GM19023 (cell line): ENCODE data around the gene CEP85.
"Not testable (repeated sequence)": the region's sequence is repeated elsewhere in the genome, so short reads cannot be mapped to it uniquely, and the experiment has no call there.

Experiments used
- ATAC-seq: cut with Tn5 transposase; IDR thresholded peaks from one replicate; pipeline ENCODE4 v1.9.1; 2021; ENCODE audit warnings: mild to moderate bottlenecking, moderate library complexity; ENCODE audit not compliant: unreplicated experiment

Gene CEP85

DNA sequence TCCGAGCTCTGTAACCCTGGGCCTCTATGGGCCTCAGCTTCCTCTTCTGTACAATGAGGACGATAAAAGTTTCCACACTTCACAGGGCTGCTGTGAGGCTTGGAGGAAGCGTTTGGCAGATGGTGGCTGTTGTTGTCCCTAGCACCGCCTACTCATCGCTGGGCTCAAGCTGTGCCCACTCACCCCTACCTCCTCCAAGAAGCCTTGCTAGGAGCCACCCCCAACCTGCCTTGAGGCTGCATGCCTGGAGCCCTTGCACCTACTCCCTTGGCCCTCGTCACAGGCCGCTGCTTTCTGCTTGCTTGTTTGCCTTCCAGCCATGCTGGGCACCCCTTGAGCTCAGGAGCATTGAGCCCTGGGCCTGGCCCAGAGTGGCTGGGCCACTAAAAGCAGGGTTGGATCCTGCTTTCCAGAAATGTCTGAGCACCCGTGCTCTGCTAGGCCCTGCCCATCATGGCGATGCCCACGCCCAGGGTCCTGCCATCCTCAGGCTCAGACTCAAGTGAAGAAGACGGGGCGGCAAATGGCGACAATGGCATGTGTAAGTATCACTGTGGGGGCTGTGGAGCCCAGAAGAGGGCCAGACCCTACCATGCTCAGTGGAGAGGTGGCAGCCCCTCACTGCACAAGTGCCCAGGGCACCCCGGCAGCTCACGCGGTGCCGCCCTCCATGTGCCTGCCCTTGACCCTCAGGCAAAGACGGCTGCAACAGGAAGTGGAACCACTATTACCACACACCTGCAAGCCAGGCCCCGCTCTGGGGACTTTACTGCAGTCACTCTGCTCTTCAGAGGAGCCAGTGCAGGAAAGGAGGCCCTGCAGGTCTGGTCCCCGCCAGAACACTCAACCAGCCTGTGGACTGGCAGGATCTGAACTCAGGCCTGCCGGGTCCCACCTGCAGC, 55.4 kb downstream of the CEP85 start:
- ATAC-seq: no peak

GRCh38 chr1:26290122-26290881, 56.3 kb downstream of the CEP85 start:
- ATAC-seq: no peak

DNA sequence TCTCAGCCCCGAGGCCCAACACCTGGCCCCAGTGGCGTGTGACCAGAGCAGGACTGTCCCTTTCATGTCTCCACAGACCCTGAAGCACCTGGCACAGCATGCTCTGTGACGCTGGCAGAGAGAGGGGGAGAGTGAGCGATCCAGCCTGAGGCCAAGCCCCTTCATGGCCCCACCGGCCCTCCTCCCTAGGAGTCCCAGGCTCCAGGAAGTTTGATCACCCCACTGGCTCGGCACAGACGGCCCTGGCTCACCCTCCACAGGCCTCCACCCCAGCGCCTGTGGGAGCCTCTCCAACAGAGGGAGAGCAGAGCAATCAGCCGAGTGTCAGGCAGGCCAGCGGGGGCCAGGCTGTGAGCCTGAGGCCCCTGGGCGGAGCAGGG, 56.9 kb downstream of the CEP85 start:
- no peak for ATAC-seq

DNA sequence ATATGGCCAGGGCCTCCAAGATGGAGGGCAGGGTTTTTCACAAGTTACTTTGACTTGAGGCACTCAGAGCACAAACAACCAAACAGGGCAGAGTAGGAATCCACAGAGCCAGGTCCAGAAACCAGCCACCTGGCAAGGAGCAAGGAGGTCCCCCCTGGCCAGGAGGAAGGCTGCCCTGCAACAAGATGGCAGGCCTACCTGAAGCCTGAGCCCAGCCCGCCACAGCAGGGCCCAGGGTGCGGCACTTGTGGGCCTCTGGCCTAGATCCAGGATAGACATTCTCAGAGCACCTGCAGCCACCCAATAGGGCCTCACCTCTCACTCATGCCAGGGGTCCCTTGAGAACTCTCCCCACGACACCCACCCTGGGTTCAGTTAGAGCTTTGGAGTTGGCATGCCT, 57.4 kb downstream of the CEP85 start:
- no peak for ATAC-seq

- no peak for ATAC-seq
These were observed 57.9 kb downstream of the CEP85 start for GRCh38 chr1:26291939-26292338.

DNA sequence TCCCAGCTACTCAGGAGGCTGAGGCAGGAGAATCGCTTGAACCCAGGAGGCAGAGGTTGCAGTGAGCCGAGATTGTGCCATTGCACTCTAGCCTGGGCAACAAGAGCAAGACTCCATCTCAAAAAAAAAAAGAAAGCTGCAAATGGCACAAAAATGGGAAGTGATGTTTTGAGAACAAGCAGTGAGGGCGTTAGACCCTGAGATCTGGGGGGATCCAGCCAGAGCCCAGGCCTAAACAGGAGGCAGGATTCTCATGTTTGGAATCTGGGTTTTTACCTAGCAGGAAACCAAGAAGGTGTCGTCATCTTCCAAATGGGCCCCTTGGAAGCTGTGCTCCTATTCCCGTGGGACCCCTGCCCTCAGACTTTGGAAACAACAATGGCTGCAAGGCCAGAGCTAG, 58.7 kb downstream of the CEP85 start:
- ATAC-seq: not testable (repeated sequence)

DNA sequence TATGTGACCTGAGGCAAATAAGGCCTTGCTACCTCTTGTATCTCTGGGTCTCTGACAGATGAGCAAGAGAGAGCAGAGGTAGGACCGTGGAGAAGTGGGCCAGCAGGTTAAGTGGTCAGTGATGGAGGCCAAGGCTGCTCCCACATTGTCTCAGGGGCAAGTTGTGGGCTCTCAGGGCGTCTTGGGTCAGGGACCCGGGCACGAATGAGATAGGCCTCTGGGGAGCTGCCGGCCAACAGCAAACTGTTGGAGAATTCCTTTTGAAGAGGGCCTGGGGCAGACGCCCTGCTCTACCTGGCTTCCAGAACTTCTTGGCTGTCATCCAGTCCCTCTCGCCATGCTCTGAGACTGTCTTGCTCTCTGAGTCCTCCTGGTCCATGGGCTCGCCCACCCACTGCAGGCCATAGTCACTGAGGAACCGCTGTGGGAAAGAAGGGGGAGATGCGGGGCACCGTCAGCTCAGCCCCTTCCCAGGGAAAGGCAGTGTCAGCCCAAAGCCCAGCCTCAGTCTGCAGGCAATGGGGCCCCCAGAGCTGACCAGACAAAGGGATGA, 60.0 kb downstream of the CEP85 start:
- ATAC-seq: no peak

- ATAC-seq: no peak
These were observed 61.5 kb downstream of the CEP85 start for GRCh38 chr1:26295194-26296138.

- ATAC-seq: no peak
These were observed 62.5 kb downstream of the CEP85 start for GRCh38 chr1:26296340-26297056.

GRCh38 chr1:26297057-26297790, 63.2 kb downstream of the CEP85 start:
- ATAC-seq: no peak

- no peak for ATAC-seq
These were observed 63.8 kb downstream of the CEP85 start for GRCh38 chr1:26297791-26298124.

- ATAC-seq: no peak
These were observed 66.7 kb downstream of the CEP85 start for GRCh38 chr1:26300578-26301275.

DNA sequence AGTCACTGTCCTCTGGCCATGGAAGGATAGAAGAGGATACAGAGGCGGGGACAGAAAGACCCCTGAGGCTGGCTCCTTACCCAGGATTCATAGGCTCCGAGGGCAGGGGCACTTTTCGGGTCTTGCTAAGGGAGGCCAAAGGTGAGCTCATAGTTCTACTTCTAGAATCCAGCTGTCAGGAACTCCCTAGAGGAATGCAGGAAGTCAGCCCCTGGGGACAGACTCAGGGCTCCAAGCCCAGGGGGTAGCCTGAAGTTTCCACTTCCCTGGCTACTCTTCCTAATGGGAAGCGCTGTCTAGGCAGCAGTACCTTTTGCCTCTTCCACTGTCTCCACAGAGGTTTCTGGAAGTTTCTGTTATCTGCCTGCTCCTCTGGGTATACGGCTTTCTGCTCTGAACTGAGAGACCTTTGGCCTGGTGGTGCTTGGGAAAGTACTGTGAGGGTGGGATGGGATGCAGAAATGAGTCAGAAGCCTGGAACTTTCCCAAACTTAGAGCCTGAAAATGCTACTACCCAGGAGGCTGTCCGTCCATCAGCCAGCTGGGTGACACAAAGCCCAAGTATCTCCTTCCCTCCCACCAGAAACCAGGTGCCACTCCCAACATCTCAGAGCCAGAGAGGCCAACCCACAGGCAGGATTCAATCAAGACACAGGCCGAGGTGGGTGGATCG, 68.9 kb downstream of the CEP85 start:
- no peak for ATAC-seq

DNA sequence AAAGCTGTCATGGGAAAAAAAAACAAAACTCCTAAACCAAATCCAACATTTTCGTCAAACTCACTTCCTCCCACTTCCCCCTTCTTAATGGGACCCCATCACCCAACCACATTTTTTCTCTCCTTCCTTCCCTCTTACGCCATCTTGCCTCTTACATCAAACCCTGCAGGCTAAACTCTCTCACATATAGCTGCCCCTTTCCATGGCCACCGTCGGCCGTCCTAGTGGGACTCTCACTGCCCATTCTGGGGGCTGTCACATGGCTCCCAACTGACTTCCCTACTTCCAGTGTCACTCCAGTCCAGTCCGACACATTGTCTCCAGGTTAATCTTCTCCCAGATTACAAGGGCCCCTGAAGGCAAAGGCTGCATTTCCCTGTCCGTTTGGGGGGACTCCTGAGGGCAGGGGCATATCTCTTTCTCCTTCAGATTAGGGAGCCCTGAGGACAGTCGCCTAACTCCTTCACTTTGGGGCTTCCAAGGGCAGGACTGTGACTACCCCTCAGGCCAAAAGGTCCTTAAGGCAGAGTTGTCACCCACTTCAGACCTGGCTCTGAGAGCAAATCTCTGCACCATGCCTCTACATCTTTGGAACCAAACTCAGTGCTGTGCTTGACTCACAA, 71.8 kb downstream of the CEP85 start:
- ATAC-seq: peak; percentile 11

DNA sequence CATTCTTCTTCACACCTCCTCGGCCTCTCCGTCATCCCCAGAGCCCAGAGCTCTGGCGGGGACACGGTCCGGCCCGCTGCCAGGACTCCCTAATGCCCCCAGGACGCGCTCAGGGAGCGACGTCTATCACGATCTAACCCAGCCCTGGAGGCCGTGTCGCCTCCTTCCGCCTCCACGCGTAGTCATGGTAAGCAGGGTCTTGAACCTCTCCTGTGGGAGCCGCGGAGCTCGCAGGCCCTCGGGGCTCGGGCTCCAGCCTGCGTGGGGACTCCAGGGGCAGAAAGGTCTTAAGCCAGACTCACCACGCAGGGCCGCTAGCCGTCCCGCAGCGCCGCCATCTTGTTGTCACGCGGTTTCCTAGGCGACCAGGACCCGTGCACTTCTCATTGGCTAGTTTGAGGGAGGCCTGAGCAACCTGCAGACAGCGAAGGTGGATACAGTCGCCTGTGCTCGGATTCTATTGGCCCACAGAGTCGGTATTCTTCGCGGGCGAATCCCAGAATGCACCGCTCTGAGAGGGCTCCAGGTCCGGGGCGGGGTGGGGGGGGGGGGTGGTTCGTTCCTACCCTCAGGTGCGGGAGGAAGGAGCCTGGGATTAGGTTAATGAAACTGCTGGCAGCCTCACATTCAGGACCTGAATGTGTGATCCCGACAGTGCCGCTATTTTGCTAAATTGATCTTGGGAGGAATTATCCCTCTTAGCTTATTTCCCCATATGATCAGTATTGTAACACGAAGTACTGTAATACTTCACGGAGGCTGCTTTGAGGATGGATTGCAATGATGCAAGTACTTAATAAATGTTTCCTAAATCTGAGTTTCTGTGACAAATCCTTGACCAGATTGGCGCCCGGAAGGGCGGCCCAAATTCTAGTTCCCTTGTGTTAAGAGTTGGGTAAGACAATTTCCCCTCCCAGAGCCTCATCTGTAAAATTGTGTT, 72.6 kb downstream of the CEP85 start, which contains the start of gene UBXN11:
Gene UBXN11, minus strand, starts transcription at position 347 of the 940 bp plus-strand sequence. CDS start 3,753 bp downstream, outside the sequence.
- ATAC-seq: peak; percentile 99

DNA sequence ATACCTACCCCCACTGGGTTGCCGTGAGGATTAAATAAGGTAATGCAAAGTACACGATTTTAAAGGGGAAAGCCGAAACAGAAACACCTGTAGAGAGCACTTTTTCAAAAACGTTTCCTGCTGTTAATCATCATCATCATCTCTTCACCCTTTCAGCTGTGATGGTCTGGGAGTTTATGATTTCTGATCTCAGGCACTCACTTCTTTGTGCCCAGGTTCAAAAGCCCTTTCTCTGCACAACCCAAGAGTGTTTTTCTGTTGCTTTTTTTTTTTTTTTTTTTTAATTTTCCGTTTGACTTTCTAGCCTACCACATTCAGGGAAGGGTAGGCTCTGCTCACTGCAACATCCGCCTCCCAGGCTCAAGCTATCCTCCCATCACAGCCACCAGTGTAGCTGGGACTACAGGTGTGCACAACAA, 73.4 kb downstream of the CEP85 start:
- no peak for ATAC-seq
